ENCODE data around the gene OPN5.

OPN5 gene

DNA sequence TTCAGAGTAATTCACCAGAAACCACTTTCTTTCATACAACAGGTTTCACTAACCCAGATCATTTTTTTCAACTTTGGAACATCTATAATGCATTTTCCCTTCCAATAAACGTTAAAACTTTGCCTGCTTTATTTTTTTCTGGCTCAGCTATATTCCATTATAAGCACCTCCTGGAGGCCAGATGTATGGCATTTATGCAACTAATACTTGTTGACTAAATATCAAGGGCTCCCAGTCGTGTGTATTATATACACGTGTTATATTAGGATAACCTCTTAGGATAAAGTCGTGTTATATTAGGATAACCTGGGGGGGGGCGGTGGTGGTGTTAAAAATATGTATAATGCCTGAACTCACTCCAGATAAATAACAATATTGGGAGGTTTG is 6.7 kb downstream of the OPN5 start:
- no peak for DNase-seq (ENCODE audit: low spot score)

DNA sequence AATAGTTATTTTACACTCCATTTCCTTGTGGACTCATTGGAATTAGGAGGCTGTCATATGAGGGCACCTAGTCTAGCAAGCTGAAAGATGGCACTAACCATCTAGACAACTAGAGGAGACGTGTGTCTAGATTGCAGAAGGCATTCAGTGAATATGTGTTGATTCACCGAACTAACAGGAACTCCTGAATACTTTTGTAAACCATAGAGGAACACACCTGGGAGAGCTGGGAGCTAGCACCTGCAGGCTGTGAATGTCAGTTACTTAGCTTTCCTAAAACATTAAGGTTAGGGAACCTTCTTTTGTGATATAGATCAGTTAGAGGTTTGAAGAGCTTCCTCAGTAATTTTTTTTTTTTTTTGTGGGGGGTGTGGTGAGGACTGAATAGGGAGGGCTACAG is 7.7 kb downstream of the OPN5 start:
- DNase-seq (ENCODE audit: low spot score) = no peak

DNA sequence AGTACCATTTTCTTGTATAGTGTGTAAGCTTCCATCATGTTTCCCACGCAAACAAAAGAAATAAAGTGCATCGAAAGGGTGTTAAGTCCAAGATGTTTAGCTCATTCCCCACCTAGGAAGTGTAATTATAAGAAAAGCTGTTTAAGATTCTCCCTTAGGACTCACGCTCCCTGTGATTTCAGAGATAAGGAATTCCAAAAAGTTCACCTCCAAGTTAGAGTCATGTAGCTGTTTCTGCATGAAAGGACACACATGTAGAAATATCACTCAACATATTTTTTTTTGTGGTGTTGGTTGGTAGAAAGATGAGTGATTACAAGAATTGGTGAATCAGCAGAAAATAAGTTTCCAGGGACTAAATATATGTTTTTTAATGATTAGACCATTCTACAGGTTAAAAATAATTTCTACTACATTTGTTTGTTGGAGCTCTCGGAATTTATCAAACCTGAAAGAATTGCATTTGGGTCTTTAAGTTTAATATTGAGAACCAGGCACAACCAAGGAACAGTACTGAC is 10.4 kb downstream of the OPN5 start:
- DNase-seq (ENCODE audit: low spot score) = no peak

DNA sequence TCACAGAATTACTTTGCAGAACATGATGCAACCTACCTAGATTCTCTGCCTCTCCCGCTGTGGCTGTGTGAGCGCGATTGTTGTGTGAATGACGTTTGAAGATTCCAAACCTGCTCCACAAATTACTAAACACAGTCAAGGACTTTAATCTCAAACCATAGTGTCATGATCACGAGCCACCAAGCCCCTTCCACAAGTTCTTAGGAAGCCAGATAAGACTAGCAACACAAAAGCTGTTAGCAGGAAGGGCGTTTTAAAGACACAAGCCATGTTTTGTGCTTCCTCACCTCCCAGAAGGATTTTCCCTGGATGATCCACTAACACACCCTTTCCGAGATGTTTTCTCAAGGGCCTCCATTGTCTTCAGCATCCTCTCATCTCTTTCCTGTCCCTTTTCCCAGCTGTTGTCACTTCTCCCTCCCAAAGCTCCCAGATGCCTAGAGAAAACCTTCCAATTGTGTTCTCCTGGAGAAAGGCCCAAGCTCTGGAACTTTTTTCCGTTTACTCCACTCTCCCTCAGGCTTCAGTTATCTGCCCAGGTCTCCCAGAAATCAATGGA is 12.8 kb downstream of the OPN5 start:
- DNase-seq (ENCODE audit: low spot score) = no peak

DNA sequence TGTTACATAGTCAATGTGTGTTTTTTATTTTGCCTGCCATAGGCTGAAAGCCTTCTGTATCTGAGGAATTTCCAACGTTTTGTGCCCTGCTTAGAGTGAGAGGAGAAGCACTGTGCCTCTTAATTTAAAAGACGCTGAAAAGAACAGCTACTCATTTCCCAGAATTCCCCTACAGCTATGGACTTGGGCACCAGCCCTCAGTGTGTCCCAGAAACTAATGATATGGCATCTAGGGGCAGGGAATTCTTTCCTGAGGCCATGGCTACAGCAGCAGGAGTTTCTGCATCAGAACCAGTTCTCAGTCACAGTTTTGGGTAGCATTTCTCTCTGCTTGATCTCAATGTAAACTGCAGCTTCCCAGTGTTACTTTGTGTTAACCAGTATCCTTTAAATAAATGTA is 20.2 kb downstream of the OPN5 start:
- DNase-seq (ENCODE audit: low spot score) = no peak

DNA sequence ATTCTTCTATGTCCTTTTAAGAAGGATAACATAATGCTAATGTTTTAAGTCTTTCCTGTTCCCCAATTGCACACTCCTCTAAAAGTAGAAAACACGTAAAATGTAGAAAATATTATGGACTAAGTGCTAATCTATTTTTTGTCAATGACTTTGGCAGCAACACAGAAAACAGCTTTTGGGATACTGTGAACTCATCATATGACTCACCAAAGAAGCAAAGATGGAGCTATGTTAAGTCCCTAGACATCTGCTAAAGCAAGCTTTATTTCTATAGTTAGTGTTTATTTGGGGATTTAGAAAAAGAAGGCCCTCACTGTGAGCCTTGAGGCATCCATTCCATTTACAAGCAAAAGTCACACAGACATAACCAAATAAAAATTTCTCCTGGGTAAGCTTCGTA is 23.0 kb downstream of the OPN5 start:
- no peak for DNase-seq (ENCODE audit: low spot score)

DNA sequence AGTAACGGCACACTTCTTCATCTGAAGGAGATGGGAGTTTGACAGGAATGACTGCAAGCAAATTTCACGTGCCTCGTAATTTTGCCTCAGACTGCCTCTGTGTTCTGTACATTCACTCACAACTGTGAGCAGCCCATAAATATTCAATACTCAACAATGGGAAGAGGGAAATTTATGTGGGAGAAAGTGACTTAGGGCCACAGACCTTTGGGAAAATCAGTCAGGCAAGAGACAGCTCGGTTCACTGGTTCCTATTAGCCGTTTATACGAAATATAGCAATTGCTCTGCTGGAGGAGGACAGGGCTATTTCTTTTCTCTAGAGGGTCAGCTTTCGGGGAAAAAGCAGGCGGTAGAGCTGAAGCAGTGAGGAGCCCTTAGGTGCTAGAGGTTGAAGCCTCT is 28.0 kb downstream of the OPN5 start:
- DNase-seq (ENCODE audit: low spot score) = no peak

DNA sequence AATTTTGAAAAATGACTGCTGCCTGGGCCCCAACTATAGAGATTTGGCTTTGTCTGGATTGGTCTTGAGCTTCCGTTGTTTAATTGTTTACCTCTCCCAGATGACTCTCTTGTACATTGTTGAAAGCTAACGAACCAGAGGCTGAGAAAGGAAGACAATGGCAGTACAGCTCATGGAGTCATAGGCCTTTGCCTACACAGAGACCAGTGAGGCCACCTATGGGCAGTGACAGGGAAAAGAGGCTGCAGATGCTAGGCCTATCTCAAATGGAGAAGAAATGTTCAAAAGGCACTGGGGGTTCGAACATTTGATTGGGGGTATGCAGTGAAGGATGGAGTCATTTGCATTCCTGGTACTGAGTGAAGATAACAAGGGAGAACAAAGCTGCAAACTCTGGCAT is 29.1 kb downstream of the OPN5 start:
- DNase-seq (ENCODE audit: low spot score) = no peak

DNA sequence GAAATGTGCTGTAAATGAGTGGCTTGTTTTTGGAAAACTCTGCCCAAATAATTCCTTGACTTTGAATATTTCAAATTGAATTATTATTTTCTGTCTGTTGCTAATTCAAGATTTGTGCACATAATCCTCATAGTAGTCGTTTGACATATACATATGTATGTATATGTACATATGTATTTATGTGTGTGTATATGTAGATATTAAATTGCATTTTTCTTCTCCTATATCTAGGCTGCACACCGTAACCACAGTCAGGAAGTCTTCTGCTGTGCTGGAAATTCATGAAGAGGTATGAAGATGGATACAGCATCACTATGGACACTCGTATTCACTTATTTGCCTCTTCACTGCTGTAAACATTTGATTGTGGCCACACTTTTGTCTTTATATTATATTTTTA is 29.6 kb downstream of the OPN5 start:
- DNase-seq (ENCODE audit: low spot score) = no peak

DNA sequence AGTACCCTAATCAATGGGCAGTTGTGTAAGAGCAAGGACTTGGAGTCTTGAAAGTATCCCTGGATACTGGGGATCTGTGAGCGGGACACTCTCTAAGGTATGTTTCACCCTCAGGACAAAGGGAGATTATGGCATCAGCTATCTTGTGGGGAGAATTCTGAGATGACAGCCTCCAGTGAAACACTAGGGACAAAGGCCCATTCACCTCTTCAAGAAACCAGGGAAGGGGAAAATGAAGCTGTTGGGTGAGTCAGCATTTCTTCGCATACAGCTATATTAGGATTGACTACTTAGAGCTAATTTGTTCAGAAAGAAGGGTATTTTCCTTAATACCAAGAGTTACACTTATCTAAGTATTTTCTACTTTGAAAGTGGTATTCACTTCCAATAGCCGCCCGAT is 35.9 kb downstream of the OPN5 start:
- no peak for DNase-seq (ENCODE audit: low spot score)

DNA sequence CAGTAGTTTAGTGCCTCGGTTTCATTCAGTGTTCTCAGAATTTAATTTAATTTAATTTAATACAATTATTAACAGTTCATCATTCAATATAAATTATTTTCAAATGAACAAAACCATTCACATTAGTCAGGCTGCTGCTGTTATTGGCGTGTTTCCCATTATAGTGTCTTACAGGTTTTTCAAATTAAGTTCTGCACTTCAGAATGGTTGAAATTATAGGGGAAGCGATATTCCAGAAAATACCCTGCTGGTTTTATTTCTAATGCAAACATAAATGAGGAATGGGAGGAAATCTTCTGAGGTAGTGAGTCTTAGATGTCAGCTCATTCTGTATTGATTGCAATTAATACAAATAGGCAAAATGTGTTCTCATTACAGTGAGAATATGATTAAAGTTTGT is 37.6 kb downstream of the OPN5 start:
- no peak for DNase-seq (ENCODE audit: low spot score)

DNA sequence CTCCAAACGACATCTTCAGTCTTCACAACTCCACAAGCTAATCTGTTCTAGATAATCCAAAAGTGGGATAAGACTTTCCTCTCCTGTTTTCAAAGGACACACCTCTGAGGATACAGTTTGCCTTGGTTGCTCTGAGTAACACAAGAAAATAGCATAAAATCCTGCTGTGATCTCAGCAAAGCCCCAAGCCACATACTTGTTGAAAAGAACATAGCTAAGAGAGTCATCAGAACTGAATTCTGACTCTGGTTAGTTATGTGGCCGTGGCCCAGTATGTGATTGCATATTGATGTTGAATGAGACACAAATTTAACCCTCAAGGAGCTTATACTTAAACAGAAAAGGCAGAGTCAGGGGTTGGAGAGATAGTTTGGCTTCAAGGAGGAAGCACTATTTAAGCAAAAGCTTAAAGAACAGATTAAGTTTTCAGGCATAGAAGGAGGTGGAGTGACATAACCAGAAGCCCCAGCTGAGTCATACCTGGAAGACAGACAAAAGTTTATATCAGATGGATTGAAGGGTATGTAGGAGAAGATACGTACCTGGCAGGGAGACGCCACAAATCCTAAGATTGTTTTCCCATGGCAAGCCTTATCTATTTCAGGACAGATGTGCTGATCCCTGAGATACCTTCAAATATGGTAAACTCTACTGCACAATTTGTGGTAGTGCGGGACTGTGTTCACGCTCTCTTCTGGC is 41.2 kb downstream of the OPN5 start:
- no peak for DNase-seq (ENCODE audit: low spot score)

DNA sequence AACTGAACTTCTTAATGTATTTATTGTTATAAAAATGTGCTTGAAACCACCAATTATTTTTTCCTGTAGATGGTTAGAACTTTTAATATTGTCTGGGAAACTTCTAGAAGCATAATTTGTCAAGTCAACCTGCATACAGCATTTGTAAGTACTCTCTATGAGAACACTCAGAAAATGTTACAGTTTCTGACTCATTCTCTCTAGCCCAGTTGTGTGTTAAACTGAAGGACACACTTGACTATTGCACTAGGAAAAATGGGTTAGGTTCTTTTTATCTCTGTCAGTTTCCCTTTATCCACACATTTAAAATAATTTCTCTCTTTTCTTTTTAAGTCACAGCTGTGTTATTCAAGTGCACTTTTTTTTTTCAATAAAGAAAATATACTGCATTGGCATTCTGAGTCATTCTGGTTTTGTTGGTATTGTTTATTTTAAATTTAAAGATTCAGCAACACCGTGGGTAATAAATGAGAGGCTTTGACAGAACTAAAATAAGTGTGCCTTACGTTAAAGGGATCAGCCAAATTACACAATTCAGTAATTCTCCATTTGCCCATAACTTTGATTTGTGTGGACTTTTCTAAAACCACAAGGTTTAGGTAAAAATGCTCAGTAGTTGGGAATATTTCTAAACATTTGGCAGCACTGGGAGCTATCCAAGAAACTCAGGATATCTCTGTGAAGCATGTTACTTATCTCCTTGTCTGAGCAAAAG is 50.7 kb downstream of the OPN5 start:
- DNase-seq (ENCODE audit: low spot score) = no peak

DNA sequence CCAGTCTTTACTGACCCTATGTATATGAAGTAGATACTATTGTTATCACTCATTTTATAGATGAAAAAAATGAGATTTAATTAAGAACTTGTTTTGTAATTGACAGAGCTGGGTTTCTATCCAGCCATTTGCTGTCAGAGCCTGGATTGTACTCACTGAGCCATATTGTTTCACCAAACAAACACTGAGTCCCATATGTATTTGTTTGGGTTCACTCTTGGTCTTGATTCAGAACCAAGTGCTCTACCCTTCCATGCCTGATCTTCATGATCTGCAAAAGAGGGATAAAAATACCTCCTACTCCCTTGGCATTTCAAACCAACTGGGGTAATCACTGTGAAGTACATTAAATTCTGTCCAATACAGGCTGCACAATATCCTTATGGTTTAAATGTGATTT is 52.4 kb downstream of the OPN5 start:
- DNase-seq (ENCODE audit: low spot score) = no peak

DNA sequence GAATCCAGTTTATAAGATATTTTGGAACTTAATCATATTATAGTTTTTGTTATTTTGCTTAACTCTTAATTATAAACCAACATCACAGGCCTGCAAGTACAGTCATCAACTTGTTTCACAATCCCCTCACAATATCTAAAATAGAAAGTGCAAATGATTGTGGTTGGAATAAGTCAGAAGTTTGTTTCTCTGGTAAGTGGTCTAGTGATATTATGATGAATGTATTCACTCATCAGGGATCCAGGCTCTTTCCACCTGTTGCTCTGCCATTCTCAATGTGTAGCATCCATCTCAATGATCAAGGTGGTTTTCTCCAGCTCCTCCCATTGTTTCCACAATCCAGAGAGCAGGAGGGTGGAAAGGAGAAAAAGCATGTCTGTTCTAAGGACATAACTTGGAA is 54.2 kb downstream of the OPN5 start:
- no peak for DNase-seq (ENCODE audit: low spot score)

DNA sequence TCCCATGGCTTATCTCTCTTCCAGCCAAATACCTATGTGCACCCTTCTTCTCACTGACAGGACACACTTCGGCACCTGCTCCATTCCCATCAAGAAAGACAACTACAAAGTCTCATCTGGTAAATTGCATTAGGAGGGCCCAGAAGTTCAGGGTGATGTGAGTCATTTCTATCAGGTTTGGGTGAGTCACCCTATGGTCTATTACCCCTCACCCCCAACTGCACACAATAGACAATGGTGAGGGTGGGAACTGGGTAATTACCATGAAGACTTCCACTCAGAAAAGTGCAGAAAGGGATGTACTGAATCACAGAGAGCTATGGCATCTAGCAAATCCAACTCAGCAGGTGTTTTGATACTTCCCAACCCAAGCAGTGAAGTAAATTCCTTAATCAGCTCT is 54.8 kb downstream of the OPN5 start:
- no peak for DNase-seq (ENCODE audit: low spot score)

DNA sequence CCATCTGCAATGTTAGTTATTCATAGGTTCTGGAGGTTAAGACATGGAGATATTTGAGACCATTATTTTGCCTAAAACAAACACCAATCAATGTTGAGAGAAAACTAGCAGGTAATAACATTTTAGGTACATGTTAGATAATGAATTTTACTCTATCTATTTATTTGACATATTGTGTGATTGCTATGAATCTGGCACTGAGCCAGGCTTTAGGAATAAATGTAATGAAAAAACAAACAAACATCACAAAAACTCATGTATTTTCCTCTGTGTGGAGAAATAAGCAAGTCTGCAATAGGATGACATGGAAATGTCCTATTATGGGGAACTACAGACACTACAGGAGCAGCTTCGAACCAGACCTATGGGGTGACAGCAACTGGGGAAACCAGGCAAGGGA is 57.8 kb downstream of the OPN5 start:
- no peak for DNase-seq (ENCODE audit: low spot score)

DNA sequence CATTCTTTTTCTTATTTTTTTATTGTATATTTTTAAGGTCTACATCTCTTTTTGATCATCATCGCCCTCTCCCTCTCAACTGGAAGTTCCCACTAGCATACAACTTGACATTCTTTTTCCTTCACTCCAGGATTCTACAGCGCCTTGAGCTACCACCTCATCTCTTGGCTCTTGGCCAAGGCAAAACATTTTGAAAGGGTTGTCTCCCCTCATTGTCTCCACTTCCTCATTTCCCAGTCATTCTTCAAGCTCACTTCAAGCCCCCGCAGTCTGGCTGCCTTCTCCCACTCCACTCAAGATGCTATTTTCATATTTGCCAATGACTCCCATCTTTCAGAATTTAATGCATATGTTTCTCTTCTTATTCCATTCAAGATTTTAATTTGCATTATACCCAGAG is 63.0 kb downstream of the OPN5 start:
- no peak for DNase-seq (ENCODE audit: low spot score)

DNA sequence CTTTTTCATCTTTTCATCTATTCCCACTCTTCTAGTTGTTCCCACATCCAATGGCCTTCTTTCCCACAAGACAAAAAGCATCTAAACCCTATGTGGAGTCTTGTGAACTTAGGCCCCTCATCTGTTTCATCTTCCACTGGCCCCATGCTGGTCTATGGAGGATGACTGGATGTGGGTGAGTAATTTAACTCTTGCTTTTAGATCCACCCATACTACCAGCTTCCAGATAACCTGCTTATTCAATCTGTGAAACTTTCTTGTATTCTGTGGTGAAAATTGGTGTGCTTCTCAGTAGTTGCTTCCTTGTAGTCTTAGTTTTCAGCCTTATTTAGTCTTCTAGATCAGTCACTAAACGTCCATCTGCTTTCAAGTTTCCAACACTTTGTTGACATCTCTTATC is 64.9 kb downstream of the OPN5 start:
- no peak for DNase-seq (ENCODE audit: low spot score)

DNA sequence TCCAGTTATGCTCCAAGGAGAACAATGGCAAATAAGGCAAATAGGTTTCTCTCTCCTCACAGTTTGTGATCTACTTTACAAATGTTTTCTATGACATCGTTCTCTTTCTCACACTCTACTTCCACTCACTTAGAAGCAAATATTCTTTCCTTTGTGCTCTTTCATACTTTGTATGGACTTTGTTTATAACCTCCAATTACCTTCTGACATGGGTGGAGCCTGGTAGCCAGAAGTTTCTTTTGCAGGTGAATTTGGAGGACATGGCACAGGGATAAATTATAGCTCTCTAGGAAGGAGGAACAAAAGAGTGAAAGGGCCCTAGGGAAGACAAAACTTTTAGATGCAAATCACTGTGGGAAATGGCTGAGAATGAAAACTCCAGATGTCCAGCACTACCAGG is 69.3 kb downstream of the OPN5 start:
- no peak for DNase-seq (ENCODE audit: low spot score)

DNA sequence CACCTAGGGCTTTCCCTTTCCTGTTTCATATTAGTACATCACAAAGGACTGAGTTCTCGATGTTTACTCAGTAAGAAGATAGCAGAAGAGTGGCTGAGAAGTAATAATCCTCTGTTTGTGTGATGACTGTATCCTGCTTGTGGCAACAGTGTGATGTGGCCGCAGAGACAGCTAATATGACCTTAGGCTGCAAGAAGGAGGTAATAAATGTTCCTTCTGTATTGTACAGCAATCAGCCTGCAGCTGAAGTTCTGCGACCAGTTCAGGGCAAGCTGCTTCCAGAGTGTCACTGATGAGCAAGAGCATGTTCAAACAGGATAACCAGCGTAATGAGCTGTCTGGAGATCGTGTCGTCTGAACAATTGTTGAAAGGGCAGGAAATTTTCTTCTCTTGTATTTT is 70.9 kb downstream of the OPN5 start:
- no peak for DNase-seq (ENCODE audit: low spot score)

DNA sequence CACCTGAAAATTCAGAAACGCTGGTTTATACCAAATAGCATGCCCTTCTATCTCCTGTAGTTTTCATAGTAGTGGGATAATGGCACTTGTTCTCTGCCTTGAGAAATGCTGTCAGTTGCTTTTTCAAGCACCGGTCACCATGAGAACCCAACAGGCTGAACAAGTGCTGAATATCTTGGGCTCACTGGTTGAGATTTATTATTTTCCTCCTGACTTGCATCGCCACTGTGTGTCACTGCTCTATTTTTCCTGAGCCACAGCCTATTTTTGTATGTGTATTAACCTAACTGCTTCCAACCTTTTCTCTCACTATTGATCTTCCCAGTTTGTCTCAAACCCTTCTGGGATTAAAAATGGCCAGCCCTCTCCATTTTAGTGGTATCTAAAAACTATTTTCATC is 71.9 kb downstream of the OPN5 start:
- no peak for DNase-seq (ENCODE audit: low spot score)

DNA sequence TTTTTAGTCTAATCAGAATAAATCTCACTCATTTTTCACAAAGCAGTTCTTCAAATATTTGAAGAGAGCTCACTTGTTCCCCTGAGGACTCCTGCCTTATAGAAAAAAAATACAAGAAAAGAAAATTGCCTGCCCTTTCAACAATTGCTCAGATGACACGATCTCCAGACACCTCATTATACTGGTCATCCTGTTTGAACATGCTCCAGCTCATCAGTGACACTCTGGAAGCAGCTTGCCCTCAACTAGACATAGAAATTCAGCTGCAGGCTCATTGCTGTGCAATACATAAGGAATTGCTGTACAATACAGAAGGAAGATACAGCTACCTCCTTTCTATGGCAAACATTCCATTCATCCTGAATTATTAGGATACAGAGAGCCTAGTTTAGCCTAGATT is 73.1 kb downstream of the OPN5 start:
- no peak for DNase-seq (ENCODE audit: low spot score)

DNA sequence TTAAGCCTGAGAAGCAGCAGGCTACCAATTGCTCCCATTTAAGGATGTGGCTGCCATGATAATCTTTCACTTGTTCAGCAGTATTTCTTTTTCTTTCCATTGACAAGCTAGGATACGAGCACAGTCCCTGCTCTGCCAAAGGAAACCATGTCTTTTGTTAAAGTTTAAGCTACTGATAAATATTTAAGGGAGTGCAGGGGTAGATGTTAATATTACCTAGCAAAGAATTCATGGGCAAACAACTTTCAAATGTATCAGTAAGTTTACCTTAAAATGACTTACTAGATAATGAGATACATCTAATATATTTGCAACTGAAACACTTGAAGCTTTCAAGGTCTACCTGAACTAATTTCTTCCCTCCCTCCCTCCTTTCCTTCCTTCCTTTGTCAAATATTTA is 77.3 kb downstream of the OPN5 start:
- DNase-seq (ENCODE audit: low spot score) = no peak

Measured in hematopoietic multipotent progenitor cell treated with erythropoietin and hydrocortisone succinate and interleukin-3 and kit ligand, for 15 days (in vitro differentiated cells).